GM18951 (cell line): Measurements from ENCODE around the gene RAP1GAP.

Experiments
- POLR2A ChIP-seq: IDR thresholded peaks from 4 replicates; pipeline ENCODE4 v1.6.1; 2011; ENCODE audit warnings: mild to moderate bottlenecking; ENCODE audit not compliant: insufficient read length, insufficient read depth; ENCODE audit errors: extremely low read depth
- in situ Hi-C: fragments of 300-500 bp; cut with MboI; formaldehyde crosslinking; loops from one replicate; pipeline ENCODE4 v1.12.0; 2022; ENCODE audit warnings: low sequenced_read_pairs, mixed read lengths, inconsistent platforms; ENCODE audit not compliant: unreplicated experiment

Gene RAP1GAP

DNA sequence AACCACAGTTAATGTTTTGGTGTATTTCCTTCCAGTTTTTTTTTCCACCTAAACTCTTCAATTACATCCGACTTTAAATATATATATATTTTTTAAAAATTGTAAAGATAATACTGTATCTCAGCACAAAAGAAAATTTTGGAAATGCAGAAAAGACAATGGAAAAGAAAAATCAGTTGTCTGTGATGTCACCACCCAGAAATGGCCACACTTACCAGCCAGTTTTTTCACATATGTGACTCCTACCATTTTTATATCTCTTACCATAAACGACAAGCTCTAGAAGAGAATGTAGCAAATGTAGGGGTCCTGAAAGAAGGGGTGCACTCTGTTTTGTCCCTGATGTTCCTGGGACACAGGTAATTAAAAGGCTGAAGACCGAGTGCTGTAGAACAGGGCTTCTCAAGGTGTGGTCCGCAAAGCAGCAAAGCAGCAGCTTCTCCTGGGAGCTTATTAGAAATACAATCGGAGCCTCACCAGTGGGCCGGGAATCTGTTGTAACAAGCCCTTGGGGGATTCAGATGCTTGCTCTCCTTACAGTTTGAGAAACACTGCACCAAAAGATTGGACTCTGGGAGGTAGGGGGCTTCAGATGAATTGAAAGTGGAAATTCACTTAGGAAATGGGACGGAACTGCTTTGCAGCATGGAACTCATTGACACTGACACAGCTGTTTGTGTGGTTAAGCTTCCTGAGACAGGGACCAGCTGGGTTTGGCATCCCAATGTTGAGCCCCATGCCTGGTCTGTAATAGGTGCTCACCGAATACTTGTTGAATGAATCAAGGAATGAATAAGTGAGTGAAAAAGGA, 115.8 kb downstream of the RAP1GAP start:
- TF ChIP-seq POLR2A = no peak
- in situ Hi-C loops = no loop called here

DNA sequence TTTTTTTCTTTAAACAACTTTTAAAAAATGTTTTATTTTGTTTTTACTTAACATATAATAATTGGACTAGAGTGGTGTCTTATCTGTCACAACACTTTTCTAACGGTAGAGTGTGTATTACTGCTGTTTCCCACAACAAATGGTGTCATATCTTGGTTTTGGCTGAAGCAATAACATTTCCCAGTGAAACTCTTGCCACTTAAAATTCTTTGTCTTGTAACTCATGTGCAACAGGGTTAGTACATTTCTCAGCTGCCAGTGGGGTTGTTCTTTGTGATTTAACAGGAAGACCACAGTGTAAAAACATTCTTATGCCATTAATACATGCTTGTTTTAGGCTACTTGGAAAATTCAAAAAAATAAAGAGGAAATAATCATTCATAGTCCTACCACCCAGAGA, 116.4 kb downstream of the RAP1GAP start:
- in situ Hi-C loops = no loop called here
- no peak for TF ChIP-seq POLR2A

- no peak for TF ChIP-seq POLR2A
- in situ Hi-C loops = no loop called here
Observed at GRCh38 chr1:21550866-21551475, 118.2 kb downstream of the RAP1GAP start.

GRCh38 chr1:21550097-21550496, 119.1 kb downstream of the RAP1GAP start:
- in situ Hi-C loops = no loop called here

DNA sequence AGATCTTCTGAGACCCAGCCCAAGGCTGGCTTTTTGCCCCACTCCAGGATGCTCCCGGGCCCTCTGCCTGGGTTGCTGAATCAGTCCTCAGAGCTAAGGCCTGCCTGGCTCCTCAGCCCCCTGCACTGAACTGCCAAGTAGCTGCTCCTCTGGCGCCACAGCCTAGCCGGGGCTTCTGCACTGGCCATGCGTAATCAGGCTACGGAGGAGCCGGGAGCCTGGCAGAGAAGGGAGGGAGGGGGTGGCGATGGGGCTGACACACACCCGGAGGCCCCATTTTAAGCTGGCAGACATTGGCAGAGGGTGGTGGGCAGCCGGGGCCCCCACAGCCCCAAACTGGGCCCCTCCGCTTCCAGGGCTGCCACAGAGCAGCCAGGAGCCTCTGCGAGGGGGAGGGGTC, 121.3 kb downstream of the RAP1GAP start:
- no peak for TF ChIP-seq POLR2A
- in situ Hi-C loops = no loop called here

More at GRCh38 chr1:21550097-21550496, 119.1 kb downstream of the RAP1GAP start:
- no peak for TF ChIP-seq POLR2A
